K562 (cell line): ENCODE measurements around the gene MIF. TPM values are rescaled to one million over a fixed set of nuclear protein-coding genes. Genes with fewer than 3 reads are reported as not detected.

Experiments used
- ATAC-seq: fragments of 200-7000 bp; cut with Tn5 transposase; 3 replicates; pipeline ENCODE4 v1.9.1; 2020; ENCODE audit warnings: moderate library complexity
- BruUV-seq: library from RNA; stranded (reverse); fragments of 400-500 nt; replicated peaks from 2 replicates; lab custom pipeline; 2021; lab: Mats Ljungman, UMichigan
- CTCF ChIA-PET: fragments of 300-600 bp; formaldehyde crosslinking; extraction: SDS; loops from one replicate; lab custom pipeline; 2021; ENCODE audit warnings: low intra/inter-chr PET ratio; lab: Yijun Ruan, JAX
- POLR2A ChIA-PET: fragments of 300-600, 350-650 bp; sonication (Branson Sonifier 250); formaldehyde crosslinking; extraction: SDS; loops from one replicate; lab custom pipeline; 2021; ENCODE audit warnings: antibody characterized with exemption, inconsistent platforms; lab: Yijun Ruan, JAX
- DNase-seq, 4 experiments: peaks; one replicate each; pipeline versions ENCODE4 v3.0.0 to v3.0.0-alpha.2; 2011 to 2018; ENCODE audit warnings: low spot score in 3 of 4, mixed read lengths in 3 of 4; ENCODE audit errors: extremely low read depth in 1 of 4
- FAIRE-seq: peaks from 2 replicates; lab custom pipeline; 2011; peaks lifted over from hg19 to GRCh38; lab: Jason Lieb, UNC
- H2AFZ ChIP-seq: 2 replicates; pipeline ENCODE4 v1.6.0; 2011; ENCODE audit warnings: low read depth, low read length, control low read depth, inconsistent platforms
- H3K27ac ChIP-seq: fragments of 200-600 bp; 3 replicates; pipeline ENCODE4 v1.8.0; 2011; ENCODE audit warnings: low read depth, mild to moderate bottlenecking, control low read depth, inconsistent platforms, low read length, moderate library complexity, mixed read lengths; ENCODE audit errors: extremely low read depth
- H3K27me3 ChIP-seq, 2 experiments: fragments of 300-600 bp in 1 of 2; 2 replicates in 1 of 2; 3 replicates in 1 of 2; pipeline versions ENCODE4 v1.6.0 to v1.8.0; 2011; ENCODE audit warnings: inconsistent platforms in 2 of 2, low read length in 2 of 2, mild to moderate bottlenecking in 1 of 2, mixed read lengths in 1 of 2, moderate library complexity in 1 of 2; ENCODE audit not compliant: control insufficient read depth in 2 of 2, insufficient read depth in 2 of 2
- H3K36me3 ChIP-seq: fragments of 300-600 bp; 3 replicates; pipeline ENCODE4 v1.8.0; 2011; ENCODE audit warnings: mild to moderate bottlenecking, low read length, inconsistent platforms; ENCODE audit not compliant: control insufficient read depth, insufficient read depth
- H3K4me1 ChIP-seq, 2 experiments: fragments of 200-600 bp in 1 of 2; replicated peaks in 1 of 2; 2 replicates in 1 of 2; 3 replicates in 1 of 2; pipeline versions ENCODE4 v1.5.1 to v1.8.0; 2011; ENCODE audit warnings: inconsistent platforms in 2 of 2, low read length in 2 of 2, mild to moderate bottlenecking in 1 of 2, mixed read lengths in 1 of 2, moderate library complexity in 1 of 2; ENCODE audit not compliant: control insufficient read depth in 2 of 2, insufficient read depth in 2 of 2
- H3K4me2 ChIP-seq: 2 replicates; pipeline ENCODE4 v1.6.1; 2011; ENCODE audit warnings: low read length, control low read depth, inconsistent platforms, mixed read lengths; ENCODE audit not compliant: insufficient read depth
- H3K4me3 ChIP-seq: fragments of 200-600 bp; sonication (generic), shearing (Covaris generic); 2 replicates; pipeline ENCODE4 v1.5.1; 2016; ENCODE audit warnings: control low read depth, inconsistent platforms
- H3K79me2 ChIP-seq: fragments of 200-600 bp; 3 replicates; pipeline ENCODE4 v1.8.0; 2011; ENCODE audit warnings: low read length, inconsistent platforms; ENCODE audit not compliant: control insufficient read depth, insufficient read depth
- H3K9ac ChIP-seq, 2 experiments: 2 replicates each; pipeline versions ENCODE4 v1.6.0 to v1.6.1; 2011; ENCODE audit warnings: low read depth in 2 of 2, low read length in 2 of 2, control low read depth in 1 of 2, inconsistent platforms in 1 of 2, mild to moderate bottlenecking in 1 of 2, mixed read lengths in 1 of 2; ENCODE audit not compliant: insufficient read depth in 1 of 2
- H3K9me1 ChIP-seq: one replicate; pipeline ENCODE4 v1.6.0; 2011; ENCODE audit warnings: inconsistent platforms, mild to moderate bottlenecking, low read length, moderate library complexity; ENCODE audit not compliant: control insufficient read depth, insufficient read depth
- H3K9me3 ChIP-seq: replicated peaks from 2 replicates; pipeline ENCODE4 v1.5.1; 2011; ENCODE audit warnings: low read depth, low read length, inconsistent platforms; ENCODE audit not compliant: control insufficient read depth, insufficient read depth
- H4K20me1 ChIP-seq: replicated peaks from 2 replicates; pipeline ENCODE4 v1.6.1; 2011; ENCODE audit warnings: low read length, inconsistent platforms, mixed read lengths; ENCODE audit not compliant: control insufficient read depth, insufficient read depth
- BRCA1 ChIP-seq, 2 experiments: fragments of 450-650 bp in 1 of 2; sonication (generic) in 1 of 2; formaldehyde crosslinking in 1 of 2; IDR thresholded peaks; 2 replicates each; pipeline versions ENCODE4 v1.5.0 to v1.6.1; 2017 to 2020; ENCODE audit warnings: mild to moderate bottlenecking in 1 of 2, missing genetic modification reagents in 1 of 2
- HMGN3 ChIP-seq: IDR thresholded peaks from 2 replicates; pipeline ENCODE4 v1.6.1; 2011; ENCODE audit warnings: borderline replicate concordance, low read depth, mild to moderate bottlenecking, mixed read lengths, low read length; ENCODE audit not compliant: insufficient read length; ENCODE audit errors: extremely low read depth
- RBM22 ChIP-seq: fragments of 200-400 bp; formaldehyde crosslinking; IDR thresholded peaks from 2 replicates; pipeline ENCODE4 v1.6.1; 2018; ENCODE audit warnings: low read length, low read depth; ENCODE audit not compliant: poor library complexity, severe bottlenecking
- SRSF9 ChIP-seq: fragments of 200-400 bp; formaldehyde crosslinking; IDR thresholded peaks from 2 replicates; pipeline ENCODE4 v1.6.1; 2017; ENCODE audit warnings: low read depth, low read length, borderline replicate concordance
- ZNF76 ChIP-seq: fragments of 250-450 bp; sonication (Bioruptor Pico); IDR thresholded peaks from 2 replicates; pipeline ENCODE4 v1.4.0; 2020; ENCODE audit warnings: mild to moderate bottlenecking, moderate library complexity, borderline replicate concordance
- WGBS: fragments of 100-300 bp; shearing (Covaris generic); methylation state at CpG from one replicate; pipeline ENCODE4 v1.1.6; 2016; ENCODE audit warnings: low coverage, mixed read lengths; ENCODE audit not compliant: insufficient coverage; ENCODE audit errors: missing lambda C conversion rate; 5-methylcytosine and 5-hydroxymethylcytosine counted together
- in situ Hi-C: fragments of 300-500 bp; cut with MboI; formaldehyde crosslinking; loops from 4 replicates; pipeline ENCODE4 v1.15.0; 2018; ENCODE audit warnings: inconsistent platforms, mixed read lengths
- intact Hi-C: fragments of 100-400 bp; cut with micrococcal nuclease; formaldehyde crosslinking; loops from 2 replicates; pipeline ENCODE4 v1.14.2; 2022
- polyA plus RNA-seq, 8 experiments: library from polyadenylated mRNA; depleted of rRNA in 4 of 8; stranded (reverse) in 5 of 8; unstranded in 3 of 8; fragments of >200 nt; fragmentation: Nextera tagmentation in 2 of 8; fragmentation: Illumina TruSeq in 1 of 8; extraction: Ambion mirVana in 2 of 8; extraction: Trizol in 1 of 8; gene quantifications; 2 replicates each; pipeline versions ENCODE4 v1.2.1 to v1.2.3, GENCODE V29; 2011 to 2014; ENCODE audit warnings: inconsistent platforms in 1 of 8, missing spikeins in 1 of 8
- total RNA-seq, 7 experiments: library from RNA; depleted of rRNA in 6 of 7; stranded (reverse); fragments of >200 nt in 6 of 7; fragmentation: Illumina TruSeq in 2 of 7; extraction: Trizol in 2 of 7; gene quantifications; 2 replicates each; pipeline versions ENCODE4 v1.2.1 to v1.2.3, GENCODE V29; 2011 to 2021; ENCODE audit warnings: low replicate concordance in 1 of 7
- TF ChIP-seq, protein P1 (sequence below): fragments of 250-450 bp; sonication (Bioruptor Pico); IDR thresholded peaks from 2 replicates; pipeline ENCODE4 v1.5.1; 2021; ENCODE audit warnings: mild to moderate bottlenecking
- TF ChIP-seq, protein P2 (sequence below), 2 experiments: IDR thresholded peaks; 2 replicates each; pipeline ENCODE4 v1.6.1; 2011; ENCODE audit warnings: borderline replicate concordance in 1 of 2, control low read depth in 1 of 2, low read depth in 1 of 2, low read length in 1 of 2, mild to moderate bottlenecking in 1 of 2, mixed read lengths in 1 of 2, moderate library complexity in 1 of 2; ENCODE audit not compliant: insufficient read depth in 1 of 2, insufficient read length in 1 of 2, poor library complexity in 1 of 2, severe bottlenecking in 1 of 2; ENCODE audit errors: extremely low read depth in 1 of 2
- TF ChIP-seq, protein P3 (sequence below): fragments of 450-650 bp; IDR thresholded peaks from 2 replicates; pipeline ENCODE4 v1.6.1; 2016; ENCODE audit warnings: antibody characterized with exemption

MIF gene
- total and polyA plus RNA-seq, 9 of the 15 experiments (the other 6 are each of a cell fraction or from before 2014, with no cell fraction given), result 7.4 to 666 (median 193) TPM

DNA sequence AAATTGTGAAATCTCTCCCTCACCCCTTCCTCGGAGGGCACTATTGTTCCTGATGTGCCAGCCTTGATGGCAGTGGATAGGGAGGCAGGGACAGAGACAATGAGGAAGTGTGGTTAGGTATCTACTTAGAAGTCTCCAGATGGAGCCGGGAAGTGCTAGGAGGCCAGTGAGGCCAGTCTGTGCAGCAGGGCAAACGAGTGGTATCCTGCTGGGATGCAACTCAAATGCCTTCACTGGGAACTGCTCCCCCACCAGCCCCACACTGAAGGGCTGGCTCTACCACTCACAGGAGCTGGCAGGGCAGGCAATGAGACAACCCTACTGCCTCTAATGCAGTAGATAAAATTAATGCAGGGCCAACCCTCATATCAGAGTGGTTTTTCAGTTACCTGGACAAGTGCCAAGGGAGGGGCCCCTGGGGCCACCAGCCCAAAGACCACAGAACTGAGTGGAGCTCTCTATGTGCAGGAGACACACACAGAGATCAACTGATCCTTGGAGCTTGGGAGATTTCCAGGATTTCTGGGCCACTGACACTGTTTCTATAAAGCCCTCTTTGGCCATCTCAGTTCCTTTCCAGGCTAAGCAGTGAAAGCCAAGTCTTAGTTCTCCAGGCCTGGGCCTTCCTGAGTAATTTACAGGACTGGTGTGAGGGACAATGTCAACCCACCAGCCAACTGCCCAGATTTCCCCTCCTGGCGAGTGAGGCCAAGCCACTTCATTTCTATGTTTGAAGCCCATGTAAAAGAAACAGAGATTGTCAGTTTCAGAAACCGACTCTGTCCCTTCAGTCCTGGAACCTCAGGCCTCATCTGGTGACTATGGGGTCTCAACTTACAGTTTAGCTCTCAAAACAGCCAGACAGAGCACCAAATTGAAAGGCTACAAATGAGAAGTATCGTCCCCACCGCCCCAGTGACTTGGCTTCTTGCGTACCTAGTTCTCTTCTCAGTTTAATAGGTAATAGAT lies 4.1 kb downstream of the MIF start (continued):
- TF ChIP-seq, protein P1, sequence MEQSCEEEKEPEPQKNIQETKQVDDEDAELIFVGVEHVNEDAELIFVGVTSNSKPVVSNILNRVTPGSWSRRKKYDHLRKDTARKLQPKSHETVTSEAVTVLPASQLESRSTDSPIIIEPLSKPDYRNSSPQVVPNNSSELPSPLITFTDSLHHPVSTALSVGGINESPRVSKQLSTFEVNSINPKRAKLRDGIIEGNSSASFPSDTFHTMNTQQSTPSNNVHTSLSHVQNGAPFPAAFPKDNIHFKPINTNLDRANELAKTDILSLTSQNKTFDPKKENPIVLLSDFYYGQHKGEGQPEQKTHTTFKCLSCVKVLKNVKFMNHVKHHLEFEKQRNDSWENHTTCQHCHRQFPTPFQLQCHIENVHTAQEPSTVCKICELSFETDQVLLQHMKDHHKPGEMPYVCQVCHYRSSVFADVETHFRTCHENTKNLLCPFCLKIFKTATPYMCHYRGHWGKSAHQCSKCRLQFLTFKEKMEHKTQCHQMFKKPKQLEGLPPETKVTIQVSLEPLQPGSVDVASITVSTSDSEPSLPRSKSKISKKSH (CRISPR knock-in tag), result no peak

DNA sequence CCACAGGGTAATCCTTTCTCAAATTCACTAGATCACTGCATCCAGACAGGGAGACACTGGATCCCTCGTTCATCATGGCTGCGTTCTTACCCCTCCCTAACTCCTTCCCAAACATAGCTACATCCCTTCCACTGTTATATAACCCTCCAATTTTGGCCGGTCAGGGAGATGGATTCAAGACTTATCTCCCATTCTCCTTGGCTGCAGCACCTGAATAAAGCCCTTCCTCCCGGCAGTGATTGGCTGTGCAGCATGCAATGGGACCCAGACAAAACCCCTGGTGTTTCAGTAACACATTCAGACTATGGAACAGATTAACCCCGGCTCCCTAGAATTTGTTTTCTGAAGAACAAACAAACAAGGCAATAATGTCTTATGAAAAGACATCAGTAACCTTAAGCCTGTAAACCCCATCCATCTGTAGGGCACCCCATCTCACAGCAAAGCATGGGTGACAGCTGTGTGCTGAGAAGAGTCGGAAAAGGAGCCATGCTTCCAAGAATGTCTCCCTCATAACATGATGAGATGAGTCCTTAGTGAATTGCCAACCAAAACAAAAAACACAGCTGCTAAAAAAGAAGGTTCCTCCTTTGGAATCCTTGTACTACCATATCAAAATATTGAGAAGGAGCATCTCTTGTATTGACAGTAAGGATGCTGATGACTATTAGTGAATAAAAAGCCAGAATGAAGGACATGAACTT lies 5.0 kb downstream of the MIF start:
- BruUV-seq, result no TSS peak
- FAIRE-seq (no peak), ATAC-seq (no peak), DNase-seq (no peak)
- POLR2A ChIA-PET, result interaction anchor here (0.7 to 1.1 kb wide), 2 partner anchors 15 to 25 kb away, joined by 3 to 4 read pairs; no protein-coding TSS in a partner anchor
- H3K9ac ChIP-seq, result no peak overlapping the region
- TF ChIP-seq BRCA1 (IDR thresholded peaks at IDR 0.05), result no peak
- TF ChIP-seq BRCA1 (CRISPR knock-in tag; IDR thresholded peaks at IDR 0.05), result no peak
- TF ChIP-seq, protein P2, sequence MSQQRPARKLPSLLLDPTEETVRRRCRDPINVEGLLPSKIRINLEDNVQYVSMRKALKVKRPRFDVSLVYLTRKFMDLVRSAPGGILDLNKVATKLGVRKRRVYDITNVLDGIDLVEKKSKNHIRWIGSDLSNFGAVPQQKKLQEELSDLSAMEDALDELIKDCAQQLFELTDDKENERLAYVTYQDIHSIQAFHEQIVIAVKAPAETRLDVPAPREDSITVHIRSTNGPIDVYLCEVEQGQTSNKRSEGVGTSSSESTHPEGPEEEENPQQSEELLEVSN (IDR thresholded peaks at IDR 0.05; ENCODE audit: borderline replicate concordance in 1 of 2, extremely low read depth in 1 of 2, insufficient read depth in 1 of 2, insufficient read length in 1 of 2, low read depth in 1 of 2, low read length in 1 of 2, poor library complexity in 1 of 2, severe bottlenecking in 1 of 2), result no peak
- TF ChIP-seq RBM22, result no peak
- no peak for TF ChIP-seq HMGN3
- TF ChIP-seq SRSF9, result no peak
- TF ChIP-seq ZNF76 (CRISPR knock-in tag), result no peak
- TF ChIP-seq, protein P3, sequence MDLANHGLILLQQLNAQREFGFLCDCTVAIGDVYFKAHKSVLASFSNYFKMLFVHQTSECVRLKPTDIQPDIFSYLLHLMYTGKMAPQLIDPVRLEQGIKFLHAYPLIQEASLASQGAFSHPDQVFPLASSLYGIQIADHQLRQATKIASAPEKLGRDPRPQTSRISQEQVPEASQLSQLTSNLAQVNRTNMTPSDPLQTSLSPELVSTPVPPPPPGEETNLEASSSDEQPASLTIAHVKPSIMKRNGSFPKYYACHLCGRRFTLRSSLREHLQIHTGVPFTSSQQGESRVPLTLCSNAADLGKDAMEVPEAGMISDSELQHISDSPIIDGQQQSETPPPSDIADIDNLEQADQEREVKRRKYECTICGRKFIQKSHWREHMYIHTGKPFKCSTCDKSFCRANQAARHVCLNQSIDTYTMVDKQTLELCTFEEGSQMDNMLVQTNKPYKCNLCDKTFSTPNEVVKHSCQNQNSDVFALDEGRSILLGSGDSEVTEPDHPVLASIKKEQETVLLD, result no peak
- H3K9me1 ChIP-seq, result peaks cover 3% of the 10 kb centered on the region
- H3K9me3 ChIP-seq, result no peaks in the 10 kb centered on the region
- peaks cover 31% of the 10 kb centered on the region for H3K36me3 ChIP-seq
- in situ Hi-C loops (no loop called here), intact Hi-C loops (no loop called here)
- no peak overlapping the region for H3K4me3 ChIP-seq
- no peak overlapping the region for H2AFZ ChIP-seq
- H4K20me1 ChIP-seq, result peaks cover 10% of the 10 kb centered on the region; the same call in 1 of the 2 replicates
- H3K79me2 ChIP-seq, result peaks cover 36% of the 10 kb centered on the region
- no peak overlapping the region for H3K27ac ChIP-seq
- CTCF ChIA-PET, result no interaction called here
- peaks cover 17 to 27% of the 10 kb centered on the region in 2 experiments for H3K4me1 ChIP-seq
- WGBS, result 77% methylated on average over 6 of the region's 6 CpGs
- H3K27me3 ChIP-seq, result no peaks in the 10 kb centered on the region
- H3K4me2 ChIP-seq, result no peak overlapping the region
